HT-29 (cell line): ENCODE results near the gene DNAJC3. TPM values are rescaled to one million over a fixed set of nuclear protein-coding genes. Genes with fewer than 3 reads are reported as not detected.
"Not testable (repeated sequence)": the region's sequence is repeated elsewhere in the genome, so short reads cannot be mapped to it uniquely, and the experiment has no call there.

Experiments used
- DNase-seq: peaks from one replicate; pipeline ENCODE4 v3.0.0-alpha.2; 2015; ENCODE audit warnings: low spot score
- total RNA-seq: library from RNA; depleted of rRNA; stranded (reverse); fragments of >200 nt; shearing (Covaris generic); gene quantifications from 2 replicates; pipeline ENCODE4 v1.2.3, GENCODE V29; 2014

DNAJC3 gene
- total RNA-seq, 1 experiment from 2014 or later, result 20.1 TPM

DNA sequence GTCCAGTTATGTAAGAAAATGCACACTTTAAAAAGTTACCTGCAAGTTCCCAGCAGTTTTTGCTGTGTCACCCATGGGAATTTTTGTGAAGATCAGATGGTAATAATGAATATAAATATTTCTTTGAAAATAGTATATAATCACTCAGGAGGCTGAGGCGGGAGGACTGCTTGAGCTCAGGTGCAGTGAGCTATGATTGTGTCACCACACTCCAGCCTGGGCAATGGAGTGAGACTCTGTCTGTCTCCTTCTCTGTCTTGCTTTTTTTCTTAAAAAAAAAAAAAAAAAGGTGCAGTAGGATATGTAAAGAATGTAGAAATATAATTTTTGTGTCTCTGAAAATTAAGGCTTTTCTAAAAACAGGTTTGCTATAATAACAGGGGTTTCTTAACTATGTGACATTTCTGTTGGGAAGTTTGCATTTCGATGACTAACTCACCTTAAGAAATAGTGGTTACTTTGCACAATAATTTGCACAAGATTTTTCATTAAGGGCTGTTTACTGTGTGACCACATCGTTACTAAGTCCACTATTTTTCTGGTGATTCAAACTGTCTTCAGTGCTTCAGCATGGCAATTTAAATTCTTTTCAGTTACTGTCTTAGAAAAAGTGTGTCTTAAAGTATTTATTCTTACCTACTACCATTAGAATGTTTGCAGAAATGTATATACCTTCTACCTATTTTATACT lies 37.3 kb downstream of the DNAJC3 start:
- DNase-seq, result peak; percentile 38

DNA sequence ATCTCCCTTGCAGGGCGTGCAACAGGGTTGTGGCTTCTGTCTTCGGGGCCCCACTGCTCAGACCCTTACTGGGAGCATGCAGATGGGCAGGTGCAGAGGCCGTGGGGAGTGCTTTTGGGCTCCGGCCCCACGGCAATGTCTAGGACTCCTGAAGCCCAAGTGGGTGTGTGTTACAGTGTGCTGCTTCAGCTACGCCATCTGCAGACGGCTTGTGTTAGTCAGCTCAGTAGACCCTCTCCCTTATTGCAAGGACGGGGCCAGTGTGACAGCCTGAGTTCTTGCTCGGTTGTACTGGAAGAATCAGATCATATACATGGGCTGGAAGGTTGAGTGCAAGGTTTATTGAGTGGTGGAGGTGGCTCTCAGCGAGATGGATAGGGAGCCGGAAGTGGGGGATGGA lies 39.3 kb downstream of the DNAJC3 start:
- DNase-seq, result no peak

DNA sequence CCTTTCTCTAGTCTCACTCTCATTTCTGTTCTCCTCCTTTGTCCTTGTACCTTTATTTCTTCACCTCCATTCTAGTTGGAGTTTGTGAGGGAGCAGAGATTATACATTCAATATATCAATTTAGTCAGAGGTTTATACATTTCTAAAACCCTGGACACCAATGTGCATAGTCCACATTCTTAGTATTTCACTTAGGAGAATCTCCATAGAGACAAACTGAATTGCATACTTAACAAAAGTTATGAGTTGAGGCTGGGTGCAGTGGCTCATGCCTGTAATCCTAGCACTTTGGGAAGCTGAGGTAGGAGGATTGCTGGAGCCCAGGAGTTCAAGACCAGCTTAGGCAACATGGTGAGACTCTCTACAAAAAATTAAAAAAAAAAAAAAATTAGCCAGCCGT lies 45.3 kb downstream of the DNAJC3 start:
- no peak for DNase-seq

DNA sequence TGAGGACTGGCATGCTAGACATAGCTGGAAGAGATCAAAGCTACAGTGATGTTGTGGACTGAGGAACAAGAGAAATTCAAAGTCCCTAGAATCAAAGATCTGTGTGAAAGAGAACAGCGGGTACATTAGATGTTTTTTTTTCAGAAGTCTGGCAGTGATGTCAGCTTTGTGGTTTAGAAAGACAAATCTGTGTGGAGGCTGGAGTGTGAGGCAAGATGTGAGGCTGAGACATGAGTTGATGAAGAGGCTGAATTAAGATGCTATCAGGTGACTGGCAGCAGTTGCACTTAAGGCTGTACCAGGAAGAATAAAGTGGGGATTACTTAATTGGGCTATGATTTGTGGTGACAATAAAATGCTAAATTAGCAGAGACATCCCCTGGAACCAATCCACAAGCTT lies 46.5 kb downstream of the DNAJC3 start:
- DNase-seq, result no peak

DNA sequence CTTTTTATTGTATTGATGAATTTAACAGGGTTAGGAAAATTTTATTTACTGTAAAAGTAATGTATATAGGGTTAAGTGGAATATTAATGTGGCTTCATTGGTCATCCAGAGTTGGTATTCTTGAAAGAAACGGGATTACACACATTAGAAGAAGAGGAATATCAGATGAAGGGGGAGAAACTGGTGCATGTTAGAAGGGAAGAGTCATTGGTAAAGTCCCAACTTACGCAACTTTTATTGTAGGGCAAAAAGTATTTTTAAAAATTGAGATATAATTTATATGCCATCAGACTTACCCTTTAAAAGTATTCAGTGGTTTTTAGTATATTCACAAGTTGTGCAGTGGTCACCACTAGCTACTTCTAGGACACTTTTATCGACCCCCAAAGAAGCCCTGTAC lies 47.3 kb downstream of the DNAJC3 start:
- no peak for DNase-seq

DNA sequence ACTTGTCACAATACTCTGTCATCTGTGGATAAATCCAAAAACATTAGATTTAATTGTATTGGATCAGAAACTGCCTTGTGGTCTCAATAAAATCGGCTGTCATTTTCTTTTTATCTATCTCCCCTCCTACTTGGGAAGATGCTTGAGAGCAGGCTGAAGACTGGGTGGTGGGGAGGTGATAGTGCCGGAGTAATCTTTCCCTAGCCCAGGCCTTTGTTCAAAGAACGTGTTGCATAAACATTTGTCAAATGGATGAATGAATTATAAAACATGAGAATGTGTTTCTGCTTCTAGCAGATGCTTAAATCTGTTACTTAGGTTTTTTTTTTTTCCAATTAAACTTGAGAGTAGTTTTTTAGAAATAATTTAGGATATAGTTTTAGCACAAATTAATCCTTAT lies 49.9 kb downstream of the DNAJC3 start:
- DNase-seq, result no peak

DNA sequence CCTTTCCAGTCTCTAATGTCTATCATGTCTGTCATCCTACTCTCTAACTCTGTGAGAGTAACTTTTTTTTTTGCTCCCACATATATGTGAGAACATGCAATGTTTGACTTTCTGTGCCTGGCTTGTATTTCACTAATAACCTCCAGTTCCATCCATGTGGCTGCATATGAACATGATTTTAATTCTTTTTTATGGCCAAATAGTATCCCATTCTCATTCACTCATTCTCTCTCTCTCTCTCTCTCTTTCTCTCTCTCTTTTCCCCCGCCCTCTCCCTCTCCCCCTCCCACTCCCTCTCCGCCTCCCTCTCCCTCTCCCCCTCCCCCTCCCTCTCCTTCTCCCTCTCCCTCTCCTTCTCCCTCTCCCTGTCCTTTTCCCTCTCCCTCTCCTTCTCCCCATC lies 52.0 kb downstream of the DNAJC3 start:
- no peak for DNase-seq

DNA sequence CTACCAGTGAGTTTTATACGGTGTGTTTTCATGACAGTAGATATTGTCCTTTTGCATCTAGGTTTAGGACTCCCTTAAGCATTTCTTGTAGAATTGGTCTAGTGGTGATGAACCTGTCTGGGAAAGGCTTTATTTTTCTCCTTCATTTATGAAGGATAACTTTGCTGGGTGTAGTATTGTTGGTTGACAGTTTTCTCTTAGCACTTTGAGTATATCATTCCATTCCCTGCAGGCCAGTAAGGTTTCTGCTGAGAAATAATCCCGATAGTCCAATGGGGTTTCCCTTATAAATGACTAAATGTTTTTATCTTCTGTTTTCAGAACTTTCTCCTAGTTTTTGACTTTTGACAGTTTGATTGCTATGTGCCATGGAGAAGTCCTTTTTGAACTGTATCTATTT lies 57.2 kb downstream of the DNAJC3 start:
- no peak for DNase-seq

DNA sequence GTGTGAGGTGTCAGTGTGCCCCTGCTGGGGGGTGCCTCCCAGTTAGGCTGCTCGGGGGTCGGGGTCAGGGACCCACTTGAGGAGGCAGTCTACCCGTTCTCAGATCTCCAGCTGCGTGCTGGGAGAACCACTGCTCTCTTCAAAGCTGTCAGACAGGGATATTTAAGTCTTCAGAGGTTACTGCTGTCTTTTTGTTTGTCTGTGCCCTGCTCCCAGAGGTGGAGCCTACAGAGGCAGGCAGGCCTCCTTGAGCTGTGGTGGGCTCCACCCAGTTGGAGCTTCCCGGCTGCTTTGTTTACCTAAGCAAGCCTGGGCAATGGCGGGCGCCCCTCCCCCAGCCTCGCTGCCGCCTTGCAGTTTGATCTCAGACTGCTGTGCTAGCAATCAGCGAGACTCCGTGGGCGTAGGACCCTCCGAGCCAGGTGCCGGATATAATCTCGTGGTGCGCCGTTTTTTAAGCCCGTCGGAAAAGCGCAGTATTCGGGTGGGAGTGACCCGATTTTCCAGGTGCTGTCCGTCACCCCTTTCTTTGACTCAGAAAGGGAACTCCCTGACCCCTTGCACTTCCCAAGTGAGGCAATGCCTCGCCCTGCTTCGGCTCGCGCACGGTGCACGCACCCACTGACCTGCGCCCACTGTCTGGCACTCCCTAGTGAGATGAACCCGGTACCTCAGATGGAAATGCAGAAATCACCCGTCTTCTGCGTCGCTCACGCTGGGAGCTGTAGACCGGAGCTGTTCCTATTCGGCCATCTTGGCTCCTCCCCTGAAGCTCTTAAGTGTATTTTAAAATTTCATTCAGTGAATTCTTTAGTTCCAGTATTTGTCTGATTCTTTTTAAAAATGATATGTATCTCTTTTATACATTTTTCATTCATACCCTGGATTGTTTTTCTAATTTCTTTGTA lies 63.4 kb downstream of the DNAJC3 start:
- not testable (repeated sequence) for DNase-seq

DNA sequence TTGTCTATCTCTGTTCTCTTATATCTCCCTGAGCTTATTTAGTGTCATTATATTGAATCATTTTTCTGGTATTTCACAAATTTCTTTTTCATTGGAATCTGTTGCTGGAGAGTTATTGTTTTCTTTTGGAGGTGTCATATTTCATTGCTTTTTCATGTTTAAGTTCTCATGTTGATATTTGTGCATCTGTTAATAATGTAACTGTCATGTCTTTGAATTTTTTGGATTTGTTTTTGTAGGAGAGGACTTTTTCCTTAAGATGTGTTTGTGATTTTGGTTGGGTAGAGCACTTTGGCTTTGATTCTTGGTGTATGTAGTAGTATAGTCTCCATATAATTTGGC lies 64.0 kb downstream of the DNAJC3 start:
- DNase-seq, result no peak

DNA sequence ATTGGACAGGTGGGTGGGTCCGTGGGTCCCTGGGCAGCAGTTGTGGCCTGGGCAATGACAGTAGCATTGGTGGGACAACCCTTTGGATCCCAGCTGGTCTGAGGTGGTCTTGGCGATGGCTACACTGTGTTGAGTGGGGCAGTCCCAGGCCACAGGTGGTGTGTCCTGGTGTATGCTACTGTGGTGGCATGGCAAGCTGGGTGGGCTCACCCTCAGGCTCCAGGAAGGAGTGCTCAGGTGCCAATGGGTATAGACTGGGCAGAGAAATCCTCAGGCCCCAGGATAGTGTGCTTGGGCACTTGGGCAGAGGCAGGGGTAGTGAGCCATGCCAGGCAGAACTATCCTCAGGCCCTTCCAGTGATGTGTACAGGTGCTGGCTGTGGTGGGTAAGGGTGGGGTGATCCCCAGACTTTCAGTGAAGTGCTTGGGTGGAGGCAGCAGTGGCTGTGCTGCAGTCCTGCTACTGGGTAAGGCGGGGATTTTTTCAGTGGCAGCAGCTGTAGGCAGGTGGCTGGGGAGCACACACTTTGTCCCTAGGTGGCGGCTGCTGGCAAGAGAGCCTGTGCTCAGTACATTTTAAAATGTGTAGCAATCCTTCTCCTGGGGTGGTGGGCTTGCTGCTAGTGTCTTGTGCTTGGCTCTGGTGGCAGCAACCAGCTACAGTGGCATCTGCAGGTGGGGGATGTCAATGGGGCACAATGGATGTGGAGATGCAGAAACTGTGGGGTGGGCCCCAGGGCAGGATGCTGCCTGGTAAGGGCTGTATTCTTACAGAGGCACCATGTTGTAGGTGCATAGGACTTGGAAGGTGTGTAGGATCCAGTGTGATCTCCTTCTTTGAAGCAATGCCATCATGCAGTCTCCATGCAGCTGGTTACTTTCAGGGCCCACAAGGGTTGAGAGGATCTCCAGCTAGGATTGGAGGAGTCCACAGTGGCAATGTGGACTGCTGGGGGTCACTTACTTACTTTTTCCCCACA lies 64.9 kb downstream of the DNAJC3 start:
- no peak for DNase-seq

DNA sequence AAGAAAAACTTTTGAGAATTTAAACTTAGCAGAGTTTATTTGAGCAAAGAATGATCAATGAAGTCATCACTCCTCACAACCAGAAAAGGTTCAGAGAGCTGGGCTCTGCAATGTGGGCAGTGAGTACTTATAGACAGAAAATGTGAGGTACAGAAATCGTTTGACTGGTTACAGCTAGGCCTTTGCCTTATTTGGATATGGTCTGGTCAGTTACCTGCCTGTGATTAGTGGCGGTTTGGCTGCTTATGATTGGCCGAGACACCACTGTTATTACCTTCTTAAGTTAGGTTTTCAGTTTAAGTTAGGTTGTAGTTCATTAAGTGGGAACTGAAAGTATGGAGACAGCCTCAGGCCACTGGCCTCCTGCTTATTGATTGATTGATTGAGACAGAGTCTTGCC lies 66.3 kb downstream of the DNAJC3 start:
- no peak for DNase-seq

DNA sequence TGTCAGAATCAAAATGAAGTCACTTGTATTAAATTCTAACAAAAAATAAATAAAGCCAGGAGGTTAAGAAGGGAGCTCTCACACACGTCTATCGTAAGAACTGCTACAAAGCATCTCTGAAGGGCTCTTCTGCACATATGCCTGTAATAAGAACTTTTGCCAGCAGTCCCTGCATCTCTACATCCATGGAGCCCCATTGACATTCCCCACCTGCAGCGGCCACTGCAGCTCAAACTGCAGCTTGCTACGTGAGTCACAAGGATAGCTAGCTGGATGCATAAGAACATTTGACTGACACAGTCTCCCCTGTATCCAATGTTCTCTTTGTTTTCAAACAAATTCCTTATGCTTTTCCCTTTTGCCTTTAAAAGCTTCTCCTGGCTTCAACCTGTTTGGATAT lies 68.3 kb downstream of the DNAJC3 start:
- no peak for DNase-seq

DNA sequence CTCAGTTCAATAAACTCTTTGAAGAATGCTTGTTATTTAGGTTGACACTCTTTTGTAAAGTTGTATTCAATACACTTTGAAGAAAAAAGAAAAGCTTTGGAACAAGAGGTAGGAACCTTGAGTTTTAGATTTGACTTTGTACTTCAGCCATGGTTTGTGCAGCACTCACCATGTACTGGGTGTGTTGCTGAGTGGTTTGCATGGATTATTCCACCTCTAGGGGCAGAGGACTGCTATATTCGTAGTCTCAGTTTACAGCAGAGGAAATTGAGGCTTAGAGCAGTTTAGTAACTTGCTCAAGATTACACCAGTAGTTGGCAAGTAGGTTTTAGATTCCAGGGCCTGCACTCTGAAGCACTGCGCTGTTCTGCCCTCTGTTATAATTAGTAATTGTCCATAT lies 68.8 kb downstream of the DNAJC3 start:
- no peak for DNase-seq

DNA sequence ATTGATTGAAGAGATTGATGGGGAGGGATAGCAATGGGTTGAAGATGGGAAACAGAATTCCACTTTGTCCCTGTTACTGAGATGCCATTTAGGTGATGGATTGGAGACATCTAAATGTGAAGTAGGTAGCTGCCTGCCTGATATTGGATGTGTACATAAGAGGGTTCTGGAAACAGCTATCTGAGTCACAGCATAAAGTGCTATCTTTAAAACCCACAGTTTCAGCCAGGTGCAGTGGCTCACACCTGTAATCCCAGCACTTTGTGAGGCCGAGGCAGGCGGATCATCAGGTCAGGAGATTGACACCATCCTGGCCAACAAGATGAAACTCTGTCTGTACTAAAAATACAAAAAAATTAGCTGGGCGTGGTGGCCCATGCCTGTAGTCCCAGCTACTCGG lies 72.6 kb downstream of the DNAJC3 start:
- no peak for DNase-seq

DNA sequence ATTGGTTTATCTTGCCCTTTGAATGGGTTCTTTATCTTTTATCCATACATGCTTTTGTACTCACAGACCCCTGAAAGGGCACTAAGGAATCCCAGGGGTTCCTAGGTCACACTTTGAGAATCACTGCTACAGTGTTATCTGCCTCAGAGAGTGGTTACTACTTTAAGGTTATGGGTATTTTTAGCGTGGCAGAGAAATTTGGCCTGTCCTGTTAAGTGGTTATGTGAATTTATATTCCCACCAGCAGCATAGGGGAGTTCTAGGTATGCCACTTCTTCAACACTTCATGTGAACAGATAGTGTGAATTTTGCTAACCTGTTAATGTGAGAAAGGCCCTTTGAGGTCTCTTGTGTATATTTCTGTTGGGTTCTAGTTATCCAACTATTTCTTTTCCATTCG lies 75.7 kb downstream of the DNAJC3 start:
- no peak for DNase-seq

DNA sequence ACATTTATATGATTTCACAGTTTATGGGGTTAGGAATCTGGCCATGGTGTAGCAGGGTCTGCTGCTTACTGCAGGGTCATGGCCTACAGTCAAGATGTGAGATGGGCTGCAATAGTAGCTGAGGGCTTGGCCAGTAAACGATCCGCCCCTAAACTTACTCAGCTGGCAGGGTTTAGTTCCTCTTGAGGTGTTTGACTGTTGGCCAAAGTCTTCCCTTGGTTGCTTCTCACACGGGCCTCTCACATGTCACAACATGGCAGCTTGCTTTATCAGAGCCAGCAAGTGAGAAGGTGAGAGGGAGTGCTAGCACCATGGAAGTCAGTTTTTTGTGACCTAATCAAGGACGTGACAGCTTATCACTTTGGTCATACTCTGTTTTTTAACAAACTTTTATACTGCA lies 77.1 kb downstream of the DNAJC3 start:
- DNase-seq, result no peak

DNA sequence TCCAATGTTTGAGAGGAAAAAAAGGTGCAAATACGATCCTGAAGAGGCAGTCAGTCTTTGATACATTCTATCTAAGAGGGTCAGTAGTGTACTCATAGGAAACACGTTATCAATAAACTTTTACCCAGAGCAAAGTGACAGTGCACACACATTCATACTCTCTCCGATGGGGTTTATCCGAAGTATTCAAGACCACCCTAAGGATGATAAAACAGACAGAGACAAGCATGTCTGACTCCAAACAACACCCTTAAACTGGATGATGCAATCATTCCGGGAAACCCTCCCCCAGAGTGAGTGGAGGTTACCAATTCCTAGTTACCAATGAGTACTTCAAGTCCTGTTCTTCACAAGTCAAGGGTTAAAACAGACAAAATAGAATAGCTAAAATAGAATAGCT lies 79.1 kb downstream of the DNAJC3 start:
- no peak for DNase-seq

DNA sequence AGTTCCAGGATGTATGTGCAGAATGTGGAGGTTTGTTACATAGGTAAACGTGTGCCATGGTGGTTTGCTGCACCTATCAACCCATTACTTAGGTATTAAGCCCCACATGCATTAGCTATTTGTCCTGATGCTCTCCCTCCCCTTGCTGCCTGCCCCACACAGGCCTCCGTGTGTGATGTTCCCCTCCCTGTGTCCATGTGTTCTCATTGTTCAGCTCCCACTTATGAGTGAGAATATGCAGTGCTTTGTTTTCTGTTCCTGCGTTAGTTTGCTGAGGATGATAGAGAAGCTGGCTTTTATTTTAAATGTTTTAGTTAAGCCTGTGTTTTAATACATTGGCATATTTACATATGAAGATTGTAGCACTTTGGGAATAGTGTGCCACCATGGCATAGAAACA lies 85.7 kb downstream of the DNAJC3 start:
- not testable (repeated sequence) for DNase-seq

DNA sequence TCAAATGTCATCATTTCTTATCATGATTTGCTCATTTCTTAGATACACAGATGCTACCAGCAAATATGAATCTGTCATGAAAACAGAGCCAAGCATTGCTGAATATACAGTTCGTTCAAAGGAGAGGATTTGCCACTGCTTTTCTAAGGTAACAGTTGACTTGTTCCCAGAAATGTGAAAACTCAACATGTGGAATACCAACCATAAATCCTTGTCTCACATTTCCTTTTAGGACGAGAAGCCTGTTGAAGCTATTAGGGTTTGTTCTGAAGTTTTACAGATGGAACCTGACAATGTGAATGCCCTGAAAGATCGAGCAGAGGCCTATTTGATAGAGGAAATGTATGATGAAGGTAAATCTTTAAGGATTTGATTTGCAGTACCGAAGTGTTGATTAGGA lies 86.7 kb downstream of the DNAJC3 start:
- DNase-seq, result no peak

DNA sequence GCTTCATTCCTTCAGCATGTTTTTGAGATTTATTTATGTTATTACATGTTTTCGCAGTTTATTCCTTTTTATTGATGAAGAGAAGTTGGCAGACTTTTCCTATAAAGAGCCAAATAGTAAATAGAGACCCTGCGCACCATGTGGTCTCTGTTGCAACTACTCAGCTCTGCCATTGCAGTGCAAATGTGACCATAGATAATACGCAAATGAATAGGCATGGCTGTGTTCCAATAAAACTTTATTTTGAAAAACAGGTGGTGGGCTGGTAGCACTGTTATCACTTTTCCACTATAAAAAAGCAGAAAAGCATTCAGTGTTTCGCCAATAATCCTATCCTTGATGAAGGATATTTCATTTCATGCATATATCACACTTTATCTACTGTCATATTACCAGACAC lies 95.0 kb downstream of the DNAJC3 start:
- DNase-seq, result no peak

DNA sequence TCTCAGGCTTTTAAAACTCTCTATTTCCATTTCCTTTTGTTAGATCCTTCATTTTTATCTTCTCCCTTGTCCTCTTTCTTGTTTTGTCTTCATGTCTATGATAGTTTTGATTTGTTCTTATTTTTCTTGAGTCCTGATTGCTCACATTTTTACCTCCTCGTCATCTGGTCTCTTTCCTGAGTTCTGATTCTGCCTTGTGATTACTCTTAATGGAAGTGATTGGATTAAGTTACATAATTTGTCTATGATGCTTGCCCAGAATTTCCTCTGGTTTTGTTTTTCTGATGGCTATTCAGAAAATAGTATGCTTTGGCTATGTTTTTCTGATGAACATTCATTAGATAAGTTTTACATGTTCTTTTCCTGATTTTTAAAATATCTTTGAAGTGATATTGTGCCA lies 102.6 kb downstream of the DNAJC3 start:
- DNase-seq, result no peak
